ENCODE results near the gene GGCX. TPM values are rescaled to one million over a fixed set of nuclear protein-coding genes. Genes with fewer than 3 reads are reported as not detected.
A peak's percentile ranks its signal among the peaks of the same experiment; 100 is the strongest.

GGCX gene
- total and polyA plus RNA-seq, 2 of the 13 experiments (the other 11 are each of a cell fraction or from before 2014, with no cell fraction given) = 72.5 to 103 TPM

- TF ChIP-seq TMF1 (CRISPR knock-in tag; IDR thresholded peaks at IDR 0.05; ENCODE audit: low read depth) (0 out of 2 replicates have a peak, but pooled peaks have one; percentile 38), ZNF572 (CRISPR knock-in tag; IDR thresholded peaks at IDR 0.05) (no peak), ZBTB25 (CRISPR knock-in tag; IDR thresholded peaks at IDR 0.05) (peak; percentile 66), JUNB (CRISPR knock-in tag; IDR thresholded peaks at IDR 0.05; ENCODE audit: borderline replicate concordance) (peak; percentile 50; the same call in 1 of the 2 replicates), YEATS4 (CRISPR knock-in tag; IDR thresholded peaks at IDR 0.05; ENCODE audit: borderline replicate concordance) (peak; percentile 93), MATR3 (CRISPR knock-in tag; IDR thresholded peaks at IDR 0.05) (no peak; the same call in 1 of the 2 replicates), MED1 (CRISPR knock-in tag; IDR thresholded peaks at IDR 0.05) (peak; percentile 82), ZNF136 (CRISPR knock-in tag; IDR thresholded peaks at IDR 0.05; ENCODE audit: low read depth) (peak; percentile 56; the same call in 1 of the 2 replicates), HCFC1 (IDR thresholded peaks at IDR 0.05; ENCODE audit: low read depth, low read length) (no peak; the same call in 1 of the 2 replicates), GATA4 (IDR thresholded peaks at IDR 0.05; ENCODE audit: borderline replicate concordance, low read depth) (peak; percentile 94), ZSCAN25 (CRISPR knock-in tag; IDR thresholded peaks at IDR 0.05) (peak; percentile 91), RAD21 (CRISPR knock-in tag; IDR thresholded peaks at IDR 0.05) (peak; percentile 86), ZNF484 (CRISPR knock-in tag; IDR thresholded peaks at IDR 0.05; ENCODE audit: borderline replicate concordance, low read depth) (peak; percentile 48; the same call in 1 of the 2 replicates), ZNF761 (CRISPR knock-in tag; conservative IDR thresholded peaks at IDR 0.05) (no peak; the same call in none of the 2 replicates), RFXANK (CRISPR knock-in tag; IDR thresholded peaks at IDR 0.05) (peak; percentile 66; the same call in 1 of the 2 replicates), ZNF225 (CRISPR knock-in tag; IDR thresholded peaks at IDR 0.05) (peak; percentile 16), ZNF138 (CRISPR knock-in tag; IDR thresholded peaks at IDR 0.05; ENCODE audit: low read depth) (peak; percentile 88), ZNF503 (CRISPR knock-in tag; IDR thresholded peaks at IDR 0.05) (peak; percentile 72), SIX4 (CRISPR knock-in tag; IDR thresholded peaks at IDR 0.05) (peak; percentile 78), BORCS8-MEF2B (CRISPR knock-in tag; IDR thresholded peaks at IDR 0.05) (peak; percentile 95), HES4 (CRISPR knock-in tag; IDR thresholded peaks at IDR 0.05; ENCODE audit: borderline replicate concordance) (peak; percentile 91), ZNF468 (CRISPR knock-in tag; IDR thresholded peaks at IDR 0.05) (peak; percentile 75), TEAD2 (CRISPR knock-in tag; IDR thresholded peaks at IDR 0.05) (peak; percentile 90; the same call in 1 of the 2 replicates), ZNF17 (CRISPR knock-in tag; IDR thresholded peaks at IDR 0.05) (peak; percentile 52; the same call in 1 of the 2 replicates)
Measured at GRCh38 chr2:85538507-85539360, 22.6 kb downstream of the GGCX start, which contains the start of gene MAT2A (continued).

All from HepG2 (cell line).